MCF 10A (cell line): ENCODE data around the gene HRH4. TPM values are rescaled to one million over a fixed set of nuclear protein-coding genes. Genes with fewer than 3 reads are reported as not detected.

ENCODE experiments used
- BruUV-seq: library from RNA; stranded (reverse); fragments of 400-500 nt; replicated peaks from 2 replicates; lab custom pipeline; 2021; lab: Mats Ljungman, UMichigan
- CTCF ChIA-PET: fragments of 300-600 bp; sonication (Branson Sonifier 250); formaldehyde crosslinking; extraction: SDS; loops from one replicate; lab custom pipeline; 2021; ENCODE audit warnings: antibody characterized with exemption, inconsistent platforms; lab: Yijun Ruan, JAX
- POLR2A ChIA-PET: fragments of 300-600, 350-650 bp; sonication (Branson Sonifier 250); formaldehyde crosslinking; extraction: SDS; loops from one replicate; lab custom pipeline; 2020; ENCODE audit warnings: antibody characterized with exemption, inconsistent platforms; lab: Yijun Ruan, JAX
- DNase-seq: peaks from one replicate; pipeline ENCODE4 v3.0.0-alpha.2; 2018; ENCODE audit not compliant: unreplicated experiment
- H3K27ac Mint-ChIP-seq: one replicate; pipeline ENCODE4 v1.8.0; 2022; ENCODE audit warnings: mild to moderate bottlenecking, low read depth, mixed read lengths; ENCODE audit not compliant: unreplicated experiment
- H3K27me3 Mint-ChIP-seq: one replicate; pipeline ENCODE4 v1.8.0; 2022; ENCODE audit warnings: mixed read lengths; ENCODE audit not compliant: insufficient read depth, unreplicated experiment
- H3K36me3 Mint-ChIP-seq: one replicate; pipeline ENCODE4 v1.8.0; 2022; ENCODE audit warnings: mild to moderate bottlenecking, moderate library complexity, mixed read lengths; ENCODE audit not compliant: insufficient read depth, unreplicated experiment
- H3K4me1 Mint-ChIP-seq: one replicate; pipeline ENCODE4 v1.8.0; 2022; ENCODE audit warnings: mixed read lengths; ENCODE audit not compliant: insufficient read depth, unreplicated experiment
- H3K4me3 Mint-ChIP-seq: one replicate; pipeline ENCODE4 v1.8.0; 2022; ENCODE audit warnings: mild to moderate bottlenecking, moderate library complexity, mixed read lengths; ENCODE audit not compliant: unreplicated experiment
- H3K9me3 Mint-ChIP-seq: one replicate; pipeline ENCODE4 v1.8.0; 2022; ENCODE audit warnings: mixed read lengths; ENCODE audit not compliant: unreplicated experiment
- intact Hi-C: fragments of 100-400 bp; cut with micrococcal nuclease; formaldehyde crosslinking; loops from 2 replicates; pipeline ENCODE4 v1.14.1; 2022
- total RNA-seq: library from RNA; stranded (reverse); gene quantifications from 2 replicates; pipeline ENCODE4 v1.2.3, GENCODE V29; 2022
- TF ChIP-seq, protein P1 (sequence below): fragments of 200-600 bp; IDR thresholded peaks from one replicate; pipeline ENCODE4 v1.8.0; 2022; ENCODE audit warnings: antibody characterized with exemption, mild to moderate bottlenecking; ENCODE audit not compliant: unreplicated experiment

HRH4 gene
- total RNA-seq, 1 experiment from 2014 or later: 0.16 TPM

GRCh38 chr18:24516261-24516660 is 55.8 kb downstream of the HRH4 start:
- DNase-seq: peak; percentile 31
- BruUV-seq: no TSS peak
- H3K36me3 Mint-ChIP-seq: no peaks in the 10 kb centered on the region
- no peaks in the 10 kb centered on the region for H3K4me1 Mint-ChIP-seq
- TF ChIP-seq, protein P1, sequence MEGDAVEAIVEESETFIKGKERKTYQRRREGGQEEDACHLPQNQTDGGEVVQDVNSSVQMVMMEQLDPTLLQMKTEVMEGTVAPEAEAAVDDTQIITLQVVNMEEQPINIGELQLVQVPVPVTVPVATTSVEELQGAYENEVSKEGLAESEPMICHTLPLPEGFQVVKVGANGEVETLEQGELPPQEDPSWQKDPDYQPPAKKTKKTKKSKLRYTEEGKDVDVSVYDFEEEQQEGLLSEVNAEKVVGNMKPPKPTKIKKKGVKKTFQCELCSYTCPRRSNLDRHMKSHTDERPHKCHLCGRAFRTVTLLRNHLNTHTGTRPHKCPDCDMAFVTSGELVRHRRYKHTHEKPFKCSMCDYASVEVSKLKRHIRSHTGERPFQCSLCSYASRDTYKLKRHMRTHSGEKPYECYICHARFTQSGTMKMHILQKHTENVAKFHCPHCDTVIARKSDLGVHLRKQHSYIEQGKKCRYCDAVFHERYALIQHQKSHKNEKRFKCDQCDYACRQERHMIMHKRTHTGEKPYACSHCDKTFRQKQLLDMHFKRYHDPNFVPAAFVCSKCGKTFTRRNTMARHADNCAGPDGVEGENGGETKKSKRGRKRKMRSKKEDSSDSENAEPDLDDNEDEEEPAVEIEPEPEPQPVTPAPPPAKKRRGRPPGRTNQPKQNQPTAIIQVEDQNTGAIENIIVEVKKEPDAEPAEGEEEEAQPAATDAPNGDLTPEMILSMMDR: no peak
- no peak overlapping the region for H3K4me3 Mint-ChIP-seq
- no peaks in the 10 kb centered on the region for H3K9me3 Mint-ChIP-seq
- peaks cover 17% of the 10 kb centered on the region for H3K27me3 Mint-ChIP-seq
- intact Hi-C loops: no loop called here
- CTCF ChIA-PET: interaction anchor here (0.6 to 2.2 kb wide), 3 partner anchors 24 to 211 kb away, joined by 3 to 8 read pairs (median 3); no protein-coding TSS in a partner anchor
- POLR2A ChIA-PET: interaction anchor here (0.7 kb wide), 1 partner anchor 33 kb away, joined by 3 read pairs; no protein-coding TSS in a partner anchor
- H3K27ac Mint-ChIP-seq: no peak overlapping the region

DNA sequence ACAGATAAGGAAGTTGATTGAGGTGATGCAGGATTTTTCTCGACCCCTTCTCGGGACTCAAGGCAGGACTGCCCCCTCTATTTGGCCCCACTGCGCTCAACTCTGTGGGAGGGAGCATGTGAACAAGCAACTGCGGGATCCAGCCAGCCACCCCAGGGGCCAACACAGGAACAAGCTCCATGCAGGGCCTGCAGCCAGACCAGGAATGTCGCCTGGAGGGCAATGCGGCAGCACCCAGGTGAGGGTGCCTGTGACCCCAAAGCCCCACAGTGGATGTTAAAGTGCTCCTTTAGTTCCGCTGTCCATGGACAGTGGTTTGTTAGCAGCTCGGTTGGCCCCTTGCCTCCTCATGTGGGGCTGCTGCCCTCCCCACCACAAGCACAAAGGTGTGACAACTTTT is 57.1 kb downstream of the HRH4 start:
- POLR2A ChIA-PET: no interaction called here
- H3K27me3 Mint-ChIP-seq: peaks cover 20% of the 10 kb centered on the region
- no peaks in the 10 kb centered on the region for H3K4me1 Mint-ChIP-seq
- H3K36me3 Mint-ChIP-seq: no peaks in the 10 kb centered on the region
- CTCF ChIA-PET: interaction anchor here (0.6 kb wide), 2 partner anchors 13 to 197 kb away, joined by 3 read pairs; no protein-coding TSS in a partner anchor
- DNase-seq: no peak
- no TSS peak for BruUV-seq
- H3K4me3 Mint-ChIP-seq: no peak overlapping the region
- intact Hi-C loops: no loop called here
- no peaks in the 10 kb centered on the region for H3K9me3 Mint-ChIP-seq
- no peak overlapping the region for H3K27ac Mint-ChIP-seq
- TF ChIP-seq, protein P1: no peak

- Mint-ChIP-seq H3K27me3 (peaks cover 30% of the 10 kb centered on the region), H3K4me3 (no peak overlapping the region), H3K9me3 (no peaks in the 10 kb centered on the region), H3K4me1 (no peaks in the 10 kb centered on the region), H3K27ac (no peak overlapping the region), H3K36me3 (no peaks in the 10 kb centered on the region)
- intact Hi-C loops: no loop called here
- TF ChIP-seq, protein P1: no peak
- ChIA-PET POLR2A (interaction anchor here (0.6 kb wide), 1 partner anchor 30 kb away, joined by 3 read pairs; no protein-coding TSS in a partner anchor), CTCF (interaction anchor here (0.7 kb wide), 1 partner anchor 24 kb away, joined by 3 read pairs; no protein-coding TSS in a partner anchor)
- BruUV-seq: no TSS peak
- DNase-seq: no peak
Observed at GRCh38 chr18:24518596-24518995, 58.2 kb downstream of the HRH4 start.

Other genes with a start within 250 kb of the HRH4 start
- 14.8 and 21.5 TPM in 2 replicates for gene OSBPL1A, start 62.8 kb upstream of the HRH4 start, total RNA-seq
- 88.3 and 97.2 TPM in 2 replicates for gene IMPACT, start 34.0 kb upstream of the HRH4 start, total RNA-seq